ENCODE measurements around the gene BMP8A.

- TF ChIP-seq CTCF (IDR thresholded peaks at IDR 0.05; ENCODE audit: poor library complexity) = no peak
- no peak for TF ChIP-seq EZH2 (IDR thresholded peaks at IDR 0.05; ENCODE audit: borderline replicate concordance)
- no peak for TF ChIP-seq EZH2phosphoT487 (IDR thresholded peaks at IDR 0.05; ENCODE audit: low read depth, severe bottlenecking, unreplicated experiment)
Measured at GRCh38 chr1:39528082-39528481, 36.6 kb downstream of the BMP8A start.
